Prostate gland (tissue), 2 donors: ENCODE measurements around the gene KLHL18.

Experiments
- POLR2AphosphoS5 ChIP-seq: sonication (generic); formaldehyde crosslinking; IDR thresholded peaks from one replicate; pipeline ENCODE4 v1.6.1; 2017; ENCODE audit warnings: antibody characterized with exemption
- TF ChIP-seq, protein P1 (sequence below), 4 experiments: fragments of 200-600 bp in 2 of 4; fragments of 450-650 bp in 2 of 4; sonication (generic) in 2 of 4; IDR thresholded peaks; 1 replicate in 3 of 4; 2 replicates in 1 of 4; pipeline ENCODE4 v1.5.1; 2016 to 2019; ENCODE audit warnings: antibody characterized with exemption in 4 of 4, mild to moderate bottlenecking in 2 of 4, moderate library complexity in 2 of 4

DNA sequence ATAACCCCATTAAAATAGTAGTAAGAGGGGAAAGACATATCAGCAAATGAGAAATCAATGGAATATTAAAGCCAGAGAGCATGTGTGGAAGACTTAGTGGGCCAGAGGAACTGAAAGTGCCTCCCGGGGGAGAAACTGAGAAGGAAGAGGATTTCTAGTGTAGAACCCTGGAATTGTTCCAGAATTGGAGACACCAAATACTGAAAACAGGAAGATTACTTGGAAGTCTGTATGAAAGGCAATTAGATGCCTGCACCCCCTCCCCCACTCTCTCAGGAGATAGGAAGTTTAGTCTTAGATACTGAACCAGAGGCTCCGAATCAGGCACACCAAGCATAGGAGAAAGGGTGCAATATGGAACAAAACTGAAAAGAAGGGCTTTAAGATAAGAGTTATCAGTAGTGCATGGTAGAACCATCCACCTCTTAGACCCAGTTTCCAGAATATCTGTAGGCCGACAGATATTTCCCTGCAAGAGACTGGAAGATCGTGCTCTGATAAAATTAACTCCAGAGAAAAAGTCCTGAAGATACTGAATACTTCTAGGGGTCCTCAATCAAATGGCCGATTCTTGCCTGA, 32.4 kb downstream of the KLHL18 start:
- TF ChIP-seq, protein P1, sequence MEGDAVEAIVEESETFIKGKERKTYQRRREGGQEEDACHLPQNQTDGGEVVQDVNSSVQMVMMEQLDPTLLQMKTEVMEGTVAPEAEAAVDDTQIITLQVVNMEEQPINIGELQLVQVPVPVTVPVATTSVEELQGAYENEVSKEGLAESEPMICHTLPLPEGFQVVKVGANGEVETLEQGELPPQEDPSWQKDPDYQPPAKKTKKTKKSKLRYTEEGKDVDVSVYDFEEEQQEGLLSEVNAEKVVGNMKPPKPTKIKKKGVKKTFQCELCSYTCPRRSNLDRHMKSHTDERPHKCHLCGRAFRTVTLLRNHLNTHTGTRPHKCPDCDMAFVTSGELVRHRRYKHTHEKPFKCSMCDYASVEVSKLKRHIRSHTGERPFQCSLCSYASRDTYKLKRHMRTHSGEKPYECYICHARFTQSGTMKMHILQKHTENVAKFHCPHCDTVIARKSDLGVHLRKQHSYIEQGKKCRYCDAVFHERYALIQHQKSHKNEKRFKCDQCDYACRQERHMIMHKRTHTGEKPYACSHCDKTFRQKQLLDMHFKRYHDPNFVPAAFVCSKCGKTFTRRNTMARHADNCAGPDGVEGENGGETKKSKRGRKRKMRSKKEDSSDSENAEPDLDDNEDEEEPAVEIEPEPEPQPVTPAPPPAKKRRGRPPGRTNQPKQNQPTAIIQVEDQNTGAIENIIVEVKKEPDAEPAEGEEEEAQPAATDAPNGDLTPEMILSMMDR (IDR thresholded peaks at IDR 0.05) = no peak
- TF ChIP-seq POLR2AphosphoS5 = no peak
